Measurements from ENCODE around the gene ERO1B.
A peak's percentile ranks its signal among the peaks of the same experiment; 100 is the strongest.

ERO1B gene

DNA sequence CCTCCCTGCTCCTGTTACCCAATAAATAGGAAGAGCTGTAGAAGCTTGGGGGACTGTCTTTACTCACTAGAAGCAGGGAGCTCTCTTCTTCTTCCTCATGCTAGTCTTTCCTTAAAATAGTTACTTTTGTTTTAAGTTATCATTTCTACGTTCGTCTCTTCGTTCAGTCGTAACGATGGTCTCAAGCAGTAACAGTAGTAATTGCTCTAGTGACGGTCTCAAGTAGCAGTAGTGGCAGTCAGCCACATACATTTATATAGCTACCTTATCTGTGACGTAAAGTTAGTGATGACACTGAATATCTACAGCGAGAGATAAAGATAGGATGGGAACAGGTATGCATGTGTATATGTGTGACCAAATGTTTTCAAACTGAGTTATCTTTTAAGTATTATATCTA lies 15.4 kb upstream of the ERO1B start:
- DNase-seq: no peak

- DNase-seq: no peak
These were observed 10.7 kb upstream of the ERO1B start for GRCh38 chr1:236292425-236292824.

- no peak for DNase-seq
These were observed 7.9 kb upstream of the ERO1B start for GRCh38 chr1:236289492-236290131.

DNA sequence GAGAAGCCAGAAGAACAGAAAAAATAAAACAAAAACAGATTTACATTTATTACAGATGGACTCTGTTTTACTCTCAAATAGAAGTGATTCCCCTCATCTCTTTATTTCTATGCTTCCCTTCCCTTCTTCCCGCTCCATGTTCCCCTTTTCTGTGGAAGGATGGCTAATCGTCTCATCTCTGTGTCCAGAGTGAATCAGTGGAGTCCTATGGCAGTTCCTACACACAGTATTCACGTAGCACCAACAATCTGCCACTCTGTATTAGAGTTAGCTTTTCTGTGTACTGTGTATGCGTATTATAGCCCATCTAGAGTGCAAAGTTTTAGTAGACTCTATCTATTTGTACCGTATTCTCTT lies 6.8 kb upstream of the ERO1B start:
- DNase-seq: no peak

GRCh38 chr1:236287757-236288619 lies 6.2 kb upstream of the ERO1B start:
- DNase-seq: no peak

DNA sequence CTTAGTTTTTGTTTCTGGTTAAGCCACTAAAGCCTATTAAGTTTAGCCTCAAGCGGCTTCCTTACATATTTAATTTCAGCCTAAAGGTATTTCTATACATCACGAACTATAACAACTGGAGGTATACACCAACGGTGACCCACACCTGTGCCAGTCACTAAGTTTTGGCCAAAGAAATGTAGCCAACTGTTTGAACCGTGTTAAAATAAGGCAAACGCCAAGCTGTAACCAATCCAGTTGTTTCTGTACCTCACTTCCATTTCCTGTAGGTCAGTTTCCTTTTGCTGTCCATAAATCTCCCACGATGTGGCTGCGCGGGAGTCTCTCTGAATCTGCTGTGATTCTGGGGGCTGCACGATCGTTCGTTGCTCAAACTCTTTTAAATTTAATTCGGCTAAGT lies 5.6 kb upstream of the ERO1B start:
- no peak for DNase-seq

- DNase-seq: peak; percentile 79 to 89
These were observed 2.5 kb upstream of the ERO1B start for GRCh38 chr1:236284291-236284721.

- DNase-seq: no peak
These were observed 961 bp upstream of the ERO1B start for GRCh38 chr1:236282719-236283118.

- DNase-seq: peak; percentile 48 to 56
These were observed 613 bp upstream of the ERO1B start for GRCh38 chr1:236282425-236282716.

DNA sequence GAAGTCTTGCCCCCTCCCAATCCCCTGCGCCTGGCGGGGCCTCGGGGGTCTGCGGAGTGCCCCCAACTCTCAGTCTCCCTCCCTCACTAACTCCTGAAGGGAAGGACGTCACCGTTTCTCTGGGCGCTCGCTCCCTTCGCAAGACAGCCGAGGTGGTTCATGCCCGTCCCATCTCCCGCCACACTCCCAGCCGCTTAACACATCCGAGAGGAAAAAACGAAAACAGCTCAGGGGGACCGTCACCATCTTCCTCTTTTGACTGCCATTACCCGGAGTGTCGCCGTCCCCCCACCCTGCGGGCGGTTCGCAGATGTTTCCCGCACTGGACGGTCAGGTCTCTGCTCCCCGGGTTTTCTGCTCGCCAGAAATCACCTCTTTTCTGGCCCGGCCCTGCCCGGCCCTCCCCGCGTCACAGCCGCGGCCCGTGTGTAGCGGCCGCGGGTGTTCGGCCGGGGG lies 532 bp downstream of the ERO1B start:
- DNase-seq: peak; percentile 59 to 69

DNA sequence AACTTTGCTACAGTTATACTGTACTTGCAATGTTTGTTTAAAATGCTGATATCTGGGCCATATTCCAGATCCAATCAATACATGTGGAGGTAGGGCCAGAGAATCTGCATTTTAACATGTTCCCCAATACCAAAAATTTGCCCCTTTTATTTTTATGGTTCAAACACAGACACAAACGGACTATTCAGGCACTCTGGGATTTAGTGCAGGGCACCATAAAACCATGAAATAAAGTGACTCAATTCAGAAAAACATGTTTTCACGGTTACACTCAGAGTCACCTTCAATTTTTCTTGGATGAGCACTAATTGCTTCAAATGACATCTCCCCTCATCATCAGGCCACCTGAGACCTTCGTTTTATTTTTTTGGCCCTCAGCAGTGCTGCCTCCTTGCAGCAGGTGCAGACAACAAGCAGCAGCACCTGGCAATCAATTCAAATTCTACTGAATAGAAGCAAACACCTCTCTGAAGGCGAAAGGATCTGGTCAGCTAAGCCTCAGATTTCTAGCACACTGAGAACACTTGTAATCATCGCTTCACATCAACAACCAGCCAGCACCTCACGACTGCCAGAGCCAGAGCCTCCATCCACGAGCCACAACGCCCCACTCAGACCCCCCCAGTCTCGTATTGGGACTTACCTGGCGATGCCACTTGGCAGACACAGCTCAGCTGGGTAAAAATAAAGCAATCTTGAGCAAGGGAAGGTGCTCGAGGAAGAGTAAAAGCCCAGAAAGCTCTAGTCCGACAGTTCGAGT lies 1.1 kb downstream of the ERO1B start:
- peak; percentile 12 to 31 for DNase-seq

DNA sequence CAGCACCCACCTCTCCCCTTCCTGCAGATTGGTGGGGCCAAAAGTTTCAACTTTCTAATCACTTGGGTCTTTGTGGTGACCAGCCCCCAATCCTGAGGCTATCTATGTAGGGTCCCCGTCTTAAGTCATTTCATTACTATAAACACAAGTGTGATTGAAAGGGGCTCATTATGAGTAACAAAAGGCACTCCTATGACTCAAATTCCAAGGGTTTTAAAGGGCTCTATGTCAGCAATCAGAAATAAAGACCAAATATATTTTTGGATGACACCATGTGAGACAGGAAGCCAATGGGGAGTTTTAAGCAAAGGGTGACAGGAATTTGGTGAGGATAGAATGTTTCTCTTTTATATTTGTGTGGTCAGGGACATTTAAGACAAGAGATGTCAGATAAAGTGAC lies 6.2 kb downstream of the ERO1B start:
- no peak for DNase-seq

DNA sequence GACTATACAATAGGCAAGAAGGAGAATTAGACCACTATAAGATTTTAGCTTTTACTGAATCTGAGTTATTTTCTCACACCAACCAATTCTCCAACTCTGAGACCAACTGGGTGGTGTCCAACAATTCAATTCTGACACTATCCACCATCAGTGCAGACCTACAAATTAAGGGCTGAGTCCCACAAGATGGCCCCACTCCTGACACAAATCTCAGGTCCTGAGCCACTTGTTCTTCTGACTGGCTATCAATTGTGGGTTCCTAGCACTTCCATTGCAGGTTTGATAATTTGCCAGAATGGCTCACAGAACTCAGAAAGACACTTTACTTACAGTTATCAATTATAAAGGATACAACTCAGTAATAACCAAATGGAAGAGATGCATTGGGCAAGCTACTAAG lies 6.7 kb downstream of the ERO1B start:
- DNase-seq: no peak

DNA sequence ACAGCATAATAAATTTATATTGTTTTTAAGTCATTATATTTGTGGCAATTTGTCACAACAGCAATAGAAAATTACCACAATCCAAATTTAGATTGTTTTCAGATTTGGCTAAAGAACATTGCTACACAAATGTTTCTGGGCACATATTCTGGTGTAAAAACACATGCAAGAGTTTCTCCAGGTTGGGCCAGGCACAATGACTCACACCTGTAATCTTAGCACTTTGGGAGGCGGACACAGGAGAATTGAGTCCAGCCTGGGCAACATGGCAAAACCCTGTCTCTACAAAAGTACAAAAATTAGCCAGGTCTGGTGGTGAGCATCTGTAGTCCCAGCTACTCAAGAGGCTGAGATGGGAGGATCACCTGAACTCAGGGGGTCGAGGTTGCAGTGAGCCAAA lies 8.4 kb downstream of the ERO1B start:
- no peak for DNase-seq

- DNase-seq: no peak
These were observed 12.3 kb downstream of the ERO1B start for GRCh38 chr1:236269439-236269838.

DNA sequence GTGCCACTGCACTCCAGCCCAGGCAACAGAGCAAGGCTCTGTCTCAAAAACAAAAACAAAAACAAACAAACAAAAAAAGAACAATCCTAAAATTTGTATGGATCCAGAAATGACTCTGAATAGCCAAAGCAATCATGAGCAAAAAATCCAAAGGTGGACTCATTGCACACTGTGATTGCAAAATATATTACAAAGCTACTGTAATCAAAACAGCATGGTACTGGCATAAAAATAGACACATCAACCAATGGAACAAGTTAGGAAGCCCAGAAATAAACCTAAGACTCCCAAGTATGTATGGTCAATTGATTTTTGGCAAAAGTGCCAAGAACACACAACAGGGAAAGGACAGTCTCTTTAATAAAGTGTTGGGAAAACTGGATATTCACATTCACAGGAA lies 19.9 kb downstream of the ERO1B start:
- DNase-seq: no peak

- DNase-seq: no peak
These were observed 20.7 kb downstream of the ERO1B start for GRCh38 chr1:236261033-236261432.

- no peak for DNase-seq
These were observed 22.7 kb downstream of the ERO1B start for GRCh38 chr1:236259043-236259442.

DNA sequence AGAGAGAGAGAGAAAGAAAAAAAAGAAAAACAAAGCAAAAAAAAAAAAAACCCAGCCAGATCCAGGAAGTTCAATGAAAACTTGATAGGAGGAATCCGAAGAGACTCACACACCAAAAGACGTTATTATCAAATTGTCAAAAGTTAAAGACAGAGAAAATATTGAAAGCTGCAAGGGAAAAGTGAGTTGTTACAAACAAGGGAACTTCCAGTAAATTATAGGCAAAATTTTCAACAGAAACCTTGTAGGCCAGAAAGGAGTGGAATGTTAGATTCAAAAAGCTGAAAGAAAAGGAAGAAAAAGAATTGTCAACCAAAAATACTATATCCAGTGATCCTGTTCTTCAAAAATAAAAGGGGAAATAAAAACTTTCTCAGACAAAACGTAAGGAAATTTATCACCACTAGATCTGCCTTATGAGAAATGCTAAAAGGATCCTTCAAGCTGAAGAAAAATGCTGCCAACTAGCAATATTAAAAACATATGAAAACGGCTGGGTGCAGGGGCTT lies 23.6 kb downstream of the ERO1B start:
- DNase-seq: no peak

GRCh38 chr1:236257216-236257615 lies 24.5 kb downstream of the ERO1B start:
- no peak for DNase-seq

- DNase-seq: no peak
These were observed 27.7 kb downstream of the ERO1B start for GRCh38 chr1:236253918-236254637.

DNA sequence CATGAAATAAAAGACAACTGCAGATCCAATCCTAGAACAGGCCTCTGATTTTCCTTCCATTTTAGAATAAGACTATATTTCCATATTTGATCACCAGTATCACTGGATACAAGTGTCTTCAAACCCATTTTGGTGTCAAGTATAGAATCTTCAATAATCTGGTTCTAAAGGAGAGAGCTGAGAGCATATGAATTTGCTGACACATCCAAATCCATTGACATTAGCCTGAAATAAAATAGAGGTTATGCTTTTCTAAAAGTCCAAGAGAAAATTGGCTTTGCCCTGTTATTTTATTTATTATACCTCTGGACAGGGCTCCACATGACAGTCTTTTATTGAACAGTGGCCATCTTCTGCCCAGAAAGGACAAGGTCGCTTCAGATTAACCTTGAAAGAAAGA lies 28.6 kb downstream of the ERO1B start:
- no peak for DNase-seq

DNA sequence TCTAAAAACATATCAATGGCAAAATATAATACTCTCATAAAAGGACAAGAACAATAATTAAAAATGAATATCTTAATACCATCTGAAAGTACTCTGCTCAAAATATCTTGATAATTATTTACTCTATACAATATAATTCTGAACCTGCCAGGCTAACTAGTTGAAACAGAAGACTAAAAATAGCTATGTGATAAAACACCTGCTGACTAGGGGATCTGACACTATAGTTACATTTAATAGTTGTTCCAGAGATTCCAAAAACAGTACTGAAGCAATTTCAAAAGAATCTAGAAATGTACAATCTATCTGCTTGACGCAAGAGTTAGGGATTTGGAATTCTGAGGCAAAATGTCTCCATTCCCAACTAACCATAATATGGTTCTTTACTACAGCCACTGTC lies 30.2 kb downstream of the ERO1B start:
- DNase-seq: no peak
